NCI-H774 (cell line): ENCODE results near the gene MFSD8.
A peak's percentile ranks its signal among the peaks of the same experiment; 100 is the strongest.
"Not testable (repeated sequence)": the region's sequence is repeated elsewhere in the genome, so short reads cannot be mapped to it uniquely, and the experiment has no call there.

Experiments used
- DNase-seq: peaks from one replicate; lab custom pipeline; 2025; lab: John Stamatoyannopoulos, UW

MFSD8 gene, protein sequence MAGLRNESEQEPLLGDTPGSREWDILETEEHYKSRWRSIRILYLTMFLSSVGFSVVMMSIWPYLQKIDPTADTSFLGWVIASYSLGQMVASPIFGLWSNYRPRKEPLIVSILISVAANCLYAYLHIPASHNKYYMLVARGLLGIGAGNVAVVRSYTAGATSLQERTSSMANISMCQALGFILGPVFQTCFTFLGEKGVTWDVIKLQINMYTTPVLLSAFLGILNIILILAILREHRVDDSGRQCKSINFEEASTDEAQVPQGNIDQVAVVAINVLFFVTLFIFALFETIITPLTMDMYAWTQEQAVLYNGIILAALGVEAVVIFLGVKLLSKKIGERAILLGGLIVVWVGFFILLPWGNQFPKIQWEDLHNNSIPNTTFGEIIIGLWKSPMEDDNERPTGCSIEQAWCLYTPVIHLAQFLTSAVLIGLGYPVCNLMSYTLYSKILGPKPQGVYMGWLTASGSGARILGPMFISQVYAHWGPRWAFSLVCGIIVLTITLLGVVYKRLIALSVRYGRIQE

GRCh38 chr4:127965062-127965802 is at the start of gene MFSD8, which contains the start of gene ABHD18:
TSS of gene MFSD8 (minus strand) at chr4:127965173. CDS start at chr4:127965133, 40 bp downstream.
TSS of gene ABHD18 (plus strand) at chr4:127965406. CDS start at chr4:127982956, 17,550 bp downstream.
- DNase-seq, result peak; percentile 92

DNA sequence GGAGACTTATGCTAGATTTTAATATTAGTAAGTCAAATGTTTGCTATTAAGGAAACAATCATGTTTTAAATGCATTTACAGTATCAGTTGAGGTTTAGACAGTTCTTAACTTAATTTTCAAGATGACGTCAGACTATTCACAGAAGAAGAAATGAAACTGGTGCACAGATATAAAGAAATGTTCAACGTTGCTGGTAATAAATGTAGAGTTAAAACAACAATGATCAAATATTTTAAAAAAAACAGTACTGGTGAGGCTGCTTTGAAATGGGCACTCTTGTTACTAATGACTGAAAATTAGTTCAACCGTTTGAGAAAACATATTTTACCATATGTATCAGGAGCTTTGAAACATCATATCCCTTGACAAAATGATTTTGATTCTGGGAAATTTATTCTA is 44.5 kb upstream of the MFSD8 start:
- no peak for DNase-seq

GRCh38 chr4:128006592-128006991 is 41.6 kb upstream of the MFSD8 start:
- no peak for DNase-seq

GRCh38 chr4:127997534-127998388 is 32.8 kb upstream of the MFSD8 start:
- DNase-seq, result no peak

GRCh38 chr4:127996521-127996920 is 31.5 kb upstream of the MFSD8 start:
- not testable (repeated sequence) for DNase-seq

DNA sequence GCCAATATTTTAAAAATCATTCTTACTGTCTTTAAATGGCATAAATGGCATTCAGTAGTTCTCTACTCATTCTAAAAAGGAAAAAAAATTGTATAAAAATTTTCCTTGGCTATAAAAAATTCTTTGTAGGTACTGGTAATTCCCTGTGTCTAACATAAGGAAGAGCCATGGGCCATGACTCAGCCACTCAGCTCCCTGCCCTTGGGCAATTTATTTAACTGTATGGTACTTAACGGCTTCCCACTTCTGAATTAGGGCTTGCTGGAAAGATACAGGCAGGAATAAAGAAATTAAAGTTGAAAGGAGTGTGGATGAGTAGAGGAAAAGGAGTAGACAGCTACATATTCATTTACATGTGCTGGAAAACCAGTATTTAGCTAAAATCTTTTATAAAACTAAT is 30.8 kb upstream of the MFSD8 start:
- DNase-seq, result no peak

DNA sequence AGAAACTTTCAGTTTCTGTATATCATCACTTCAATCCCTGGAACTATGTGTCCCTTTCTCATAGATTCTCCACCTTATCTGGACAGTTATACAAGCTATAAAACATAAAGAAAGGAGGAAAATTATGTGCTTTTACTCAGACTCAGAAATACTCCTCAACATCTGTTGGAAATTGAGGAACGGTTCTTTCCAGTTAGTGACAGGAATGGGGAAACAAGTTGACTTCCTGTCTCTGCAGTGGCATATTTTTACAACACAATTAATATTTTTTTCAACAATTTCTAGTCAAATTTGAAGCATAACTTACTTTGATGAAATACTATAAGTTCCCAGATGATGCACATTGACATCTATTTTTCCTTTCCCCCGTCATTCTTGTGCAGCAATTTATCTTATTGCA is 28.2 kb upstream of the MFSD8 start:
- DNase-seq, result no peak

GRCh38 chr4:127988638-127989037 is 23.7 kb upstream of the MFSD8 start:
- no peak for DNase-seq

DNA sequence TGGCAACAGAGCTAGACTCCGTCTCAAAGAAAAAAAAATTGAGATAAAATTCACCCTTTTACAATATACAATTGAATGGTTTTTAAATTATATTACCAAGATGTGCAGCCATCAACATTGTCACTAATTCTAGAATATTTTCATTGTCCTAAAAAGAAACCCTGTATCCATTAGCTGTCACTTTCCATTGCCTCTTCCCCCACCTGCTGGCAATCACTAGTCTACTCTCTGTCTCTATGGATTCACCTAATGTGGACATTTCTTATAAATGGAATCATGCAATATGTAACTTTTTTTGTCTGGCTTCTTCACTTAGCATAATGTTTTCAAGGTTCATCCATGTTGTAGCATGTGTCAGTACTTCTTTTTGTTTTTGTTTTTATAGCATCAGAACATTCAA is 21.0 kb upstream of the MFSD8 start:
- DNase-seq, result no peak

DNA sequence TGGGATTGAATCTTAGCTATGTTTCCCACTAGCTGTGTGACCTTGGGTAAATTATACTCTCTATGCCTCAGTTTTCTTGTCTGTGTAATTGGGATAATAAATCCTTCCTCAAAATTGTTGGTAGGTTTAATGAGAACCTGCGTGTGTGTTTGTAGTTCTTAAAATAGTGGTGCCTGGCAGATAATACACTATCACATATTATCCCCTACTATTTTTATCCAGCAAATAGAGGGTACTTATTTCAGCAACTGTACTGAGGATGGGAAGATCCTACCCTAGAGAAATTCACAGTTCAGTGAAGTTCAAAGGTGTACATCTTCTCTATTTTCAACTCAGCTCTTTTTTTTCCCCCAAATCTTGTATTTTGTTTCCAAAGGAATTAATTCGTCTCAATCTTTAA is 17.5 kb upstream of the MFSD8 start:
- DNase-seq, result no peak

GRCh38 chr4:127978930-127979329 is 14.0 kb upstream of the MFSD8 start:
- DNase-seq, result no peak

GRCh38 chr4:127975121-127975770 is 10.3 kb upstream of the MFSD8 start:
- DNase-seq, result no peak

GRCh38 chr4:127970925-127971324 is 6.0 kb upstream of the MFSD8 start:
- DNase-seq, result not testable (repeated sequence)

DNA sequence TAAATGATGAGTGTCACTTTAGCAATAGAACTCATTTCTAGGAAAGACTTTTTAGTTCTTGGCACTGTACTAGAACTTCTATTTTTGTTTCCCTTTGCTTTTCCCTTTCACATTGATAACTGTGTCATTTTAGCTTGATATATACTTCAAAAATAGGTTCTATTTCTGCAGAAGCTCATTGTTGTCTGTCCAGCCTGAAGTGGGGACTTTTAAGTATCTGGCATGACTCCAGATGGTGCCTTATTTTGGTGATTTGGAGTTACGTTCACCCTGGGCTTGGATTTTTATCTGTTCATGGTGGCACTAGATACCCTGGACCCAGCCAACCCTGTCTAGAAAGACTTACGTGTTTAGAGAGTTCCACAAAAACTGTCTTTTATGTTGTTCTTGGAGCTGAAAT is 3.6 kb upstream of the MFSD8 start:
- DNase-seq, result no peak

DNA sequence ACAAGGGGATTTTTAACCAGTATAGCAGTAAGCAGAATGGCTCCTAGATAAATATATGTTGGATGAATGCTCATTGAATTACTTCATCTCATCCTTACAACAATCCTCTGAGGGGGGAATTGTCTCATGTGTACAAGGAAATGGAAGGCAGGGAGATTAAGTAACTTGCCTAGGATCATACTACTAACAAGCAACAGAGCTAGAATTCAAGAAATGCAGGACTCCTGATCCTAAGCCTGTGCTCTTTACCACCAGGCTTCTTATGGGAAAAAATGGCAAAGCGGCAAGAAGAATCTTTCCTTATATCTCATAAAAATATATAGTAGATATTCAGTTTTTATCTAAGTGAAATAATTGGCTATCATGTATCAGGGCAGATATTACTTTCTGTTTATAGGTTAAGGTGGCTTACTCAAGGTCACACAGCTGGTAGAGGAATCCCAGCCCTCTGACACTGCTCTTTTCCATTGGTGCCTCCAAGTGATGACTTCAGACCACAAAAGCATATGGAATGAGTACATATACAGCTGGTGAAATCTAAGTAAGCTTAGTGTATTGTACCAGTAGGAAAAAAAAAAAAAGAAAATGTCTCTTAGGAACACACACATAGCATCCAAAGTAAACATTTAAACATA is 2.3 kb upstream of the MFSD8 start:
- no peak for DNase-seq

DNA sequence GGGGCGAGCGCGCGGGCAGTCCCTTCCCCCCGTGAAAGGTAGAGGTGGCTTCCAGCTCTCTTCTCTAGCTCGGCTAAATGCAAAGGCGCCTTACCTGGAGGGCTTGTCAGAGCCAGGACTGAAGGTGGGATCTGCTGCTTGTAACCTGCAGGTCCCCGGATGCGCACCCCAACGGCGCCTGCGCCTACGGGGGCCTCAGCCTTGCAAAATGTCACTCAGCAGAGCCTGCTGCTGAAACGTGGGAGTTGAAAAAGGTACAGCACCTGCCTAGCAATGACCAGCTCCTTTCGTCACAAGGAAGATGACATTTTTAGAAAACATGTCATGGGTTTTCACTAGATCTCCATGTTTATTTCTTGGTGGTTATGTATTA is 816 bp upstream of the MFSD8 start:
- DNase-seq, result peak; percentile 21

DNA sequence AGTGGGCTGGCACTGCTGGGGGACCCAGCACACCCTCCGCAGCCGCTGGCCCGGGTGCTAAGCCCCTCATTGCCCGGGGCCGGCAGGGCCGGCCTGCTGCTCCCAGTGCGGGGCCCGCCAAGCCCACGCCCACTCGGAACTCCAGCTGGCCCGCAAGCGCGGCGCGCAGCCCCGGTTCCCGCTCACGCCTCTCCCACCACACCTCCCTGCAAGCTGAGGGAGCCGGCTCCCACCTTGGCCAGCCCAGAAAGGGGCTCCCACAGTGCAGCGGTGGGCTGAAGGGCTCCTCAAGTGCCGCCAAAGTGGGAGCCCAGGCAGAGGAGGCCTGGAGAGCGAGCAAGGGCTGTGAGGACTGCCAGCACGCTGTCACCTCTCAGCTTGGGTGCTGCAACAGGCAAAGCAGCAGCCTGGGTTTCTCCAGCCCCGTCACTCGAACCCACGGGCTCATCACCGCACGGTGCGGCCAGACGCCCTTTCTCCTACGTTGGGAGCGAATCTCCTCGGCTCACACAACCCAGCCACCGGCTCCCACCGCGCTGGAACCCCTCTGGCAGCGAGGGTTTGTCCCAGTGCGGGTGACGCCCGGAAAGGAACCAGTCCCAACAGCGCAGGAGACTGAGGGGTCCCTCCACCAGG is 429 bp downstream of the MFSD8 start:
- not testable (repeated sequence) for DNase-seq

DNA sequence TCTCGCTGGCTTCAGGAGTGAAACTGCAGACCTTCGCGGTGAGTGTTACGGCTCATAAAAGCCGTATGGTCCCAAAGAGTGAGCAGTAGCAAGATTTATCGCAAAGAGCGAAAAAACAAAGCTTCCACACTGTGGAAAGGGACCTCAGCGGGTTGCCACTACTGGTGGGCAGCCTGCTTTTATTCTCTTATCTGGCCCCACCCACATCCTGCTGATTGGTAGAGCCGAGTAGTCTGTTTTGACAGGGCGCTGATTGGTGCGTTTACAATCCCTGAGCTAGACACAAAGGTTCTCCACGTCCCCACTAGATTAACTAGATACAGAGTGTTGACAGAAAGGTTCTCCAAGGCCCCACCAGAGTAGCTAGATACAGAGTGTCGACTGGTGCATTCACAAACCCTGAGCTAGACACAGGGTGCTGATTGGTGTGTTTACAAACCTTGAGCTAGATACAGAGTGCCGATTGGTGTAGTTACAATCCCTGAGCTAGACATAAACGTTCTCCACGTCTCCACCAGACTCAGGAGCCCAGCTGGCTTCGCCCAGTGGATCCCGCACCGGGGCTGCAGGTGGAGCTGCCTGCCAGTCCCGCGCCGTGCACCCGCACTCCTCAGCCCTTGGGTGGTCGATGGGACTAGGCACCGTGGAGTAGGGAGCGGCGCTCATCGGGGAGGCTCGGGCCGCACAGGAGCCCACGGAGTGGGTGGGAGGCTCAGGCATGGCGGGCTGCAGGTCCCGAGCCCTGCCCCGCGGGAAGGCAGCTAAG is 1.2 kb downstream of the MFSD8 start:
- not testable (repeated sequence) for DNase-seq

DNA sequence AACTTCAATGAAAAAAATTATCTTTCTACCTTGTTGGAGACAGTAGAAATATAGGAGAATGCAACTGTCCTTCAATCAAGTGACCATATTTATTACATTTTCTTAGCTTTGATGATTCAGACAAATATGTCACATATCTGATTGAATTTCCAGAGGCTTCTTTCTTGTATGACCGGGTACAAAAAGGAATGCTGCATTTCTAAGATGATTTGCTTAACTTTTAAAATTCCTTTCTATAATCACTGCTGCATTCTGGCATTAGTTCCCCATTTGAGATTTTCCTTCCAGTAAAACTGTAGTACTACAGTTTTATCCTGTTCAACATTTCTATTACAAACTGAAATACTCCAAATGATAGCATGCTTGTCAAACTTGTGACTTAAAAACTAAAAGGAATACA is 5.2 kb downstream of the MFSD8 start:
- DNase-seq, result no peak

DNA sequence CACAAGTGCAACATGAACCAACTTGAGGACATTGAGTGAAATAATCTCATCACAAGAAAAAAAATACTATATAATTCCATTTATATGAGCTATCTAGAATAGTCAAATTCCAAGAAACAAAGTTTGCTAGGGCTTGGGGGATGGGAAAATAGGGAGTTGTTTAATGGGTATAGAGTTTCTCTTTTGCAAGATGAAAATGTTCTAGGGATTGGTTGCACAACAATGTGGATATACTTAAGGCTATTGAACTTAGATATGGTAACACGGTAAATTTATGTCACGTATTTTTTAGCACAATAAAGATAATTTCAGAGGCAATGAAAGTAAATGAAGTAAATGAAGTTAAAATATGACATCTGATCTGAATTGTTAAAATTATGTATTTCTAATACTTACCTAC is 7.9 kb downstream of the MFSD8 start:
- no peak for DNase-seq
